Measurements from ENCODE around the gene ZNF559.
"Not testable (repeated sequence)": the region's sequence is repeated elsewhere in the genome, so short reads cannot be mapped to it uniquely, and the experiment has no call there.

Gene ZNF559

DNA sequence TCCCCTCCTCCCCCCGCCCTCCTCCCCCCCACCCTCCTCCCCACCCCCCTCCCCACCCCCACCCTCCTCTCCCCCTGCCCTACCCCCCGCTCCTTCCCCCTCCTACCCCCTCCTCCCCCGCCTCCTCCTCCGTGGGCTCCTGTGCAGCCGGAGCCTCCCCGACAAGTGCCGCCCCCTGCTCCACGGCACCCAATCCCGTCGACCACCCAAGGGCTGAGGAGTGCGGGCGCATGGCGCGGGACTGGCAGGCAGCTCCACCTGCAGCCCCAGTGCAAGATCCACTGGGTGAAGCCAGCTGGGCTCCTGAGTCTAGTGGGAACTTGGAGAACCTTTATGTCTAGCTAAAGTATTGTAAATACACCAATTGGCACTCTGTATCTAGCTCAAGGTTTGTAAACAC, 2.2 kb upstream of the ZNF559 start:
- not testable (repeated sequence) for H3K4me2 ChIP-seq (ENCODE audit: low read length); H3K9ac ChIP-seq (ENCODE audit: low read depth, low read length); H3K4me3 ChIP-seq (ENCODE audit: low read length); H3K4me1 ChIP-seq (ENCODE audit: control insufficient read depth, insufficient read depth, low read length); H3K36me3 ChIP-seq (ENCODE audit: insufficient read depth, low read length); H3K9me3 ChIP-seq (replicated peaks; ENCODE audit: low read length); H3K27me3 ChIP-seq (ENCODE audit: control insufficient read depth, insufficient read depth, low read length)

DNA sequence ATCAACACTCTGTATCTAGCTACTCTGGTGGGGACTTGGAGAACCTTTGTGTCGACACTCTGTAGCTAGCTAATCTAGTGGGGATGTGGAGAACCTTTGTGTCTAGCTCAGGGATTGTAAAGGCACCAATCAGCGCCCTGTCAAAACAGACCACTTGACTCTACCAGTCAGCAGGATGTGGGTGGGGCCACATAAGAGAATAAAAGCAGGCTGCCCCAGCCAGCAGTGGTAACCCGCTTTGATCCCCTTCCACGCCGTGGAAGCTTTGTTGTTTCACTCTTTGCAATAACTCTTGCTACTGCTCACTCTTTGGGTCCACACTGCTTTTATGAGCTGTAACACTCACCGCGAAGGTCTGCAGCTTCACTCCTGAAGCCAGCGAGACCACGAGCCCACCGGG, 1.8 kb upstream of the ZNF559 start:
- H3K36me3 ChIP-seq (ENCODE audit: insufficient read depth, low read length); H3K4me3 ChIP-seq (ENCODE audit: low read length); H3K4me2 ChIP-seq (ENCODE audit: low read length); H3K9me3 ChIP-seq (replicated peaks; ENCODE audit: low read length); H3K27me3 ChIP-seq (ENCODE audit: control insufficient read depth, insufficient read depth, low read length); H3K9ac ChIP-seq (ENCODE audit: low read depth, low read length); H3K4me1 ChIP-seq (ENCODE audit: control insufficient read depth, insufficient read depth, low read length): not testable (repeated sequence)

DNA sequence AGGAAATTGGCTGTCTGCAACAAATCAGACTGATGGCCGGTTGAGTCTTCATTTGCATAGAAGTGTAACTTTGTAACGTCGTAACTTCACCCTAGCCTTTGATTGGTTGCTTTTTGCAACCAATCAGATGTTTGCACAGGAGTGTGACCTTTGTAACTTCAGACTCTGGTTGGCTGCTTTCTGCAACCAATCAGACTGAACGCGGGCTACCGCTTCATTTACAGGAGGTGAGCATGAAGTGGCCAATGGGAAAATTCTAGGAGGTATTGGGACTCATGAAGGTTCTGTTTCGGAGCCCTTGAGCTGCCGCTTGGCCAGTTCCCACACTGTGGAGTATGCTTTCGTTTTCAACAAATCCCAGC, 441 bp upstream of the ZNF559 start:
- Histone ChIP-seq H3K36me3 (ENCODE audit: insufficient read depth, low read length) (peaks cover 2% of the 10 kb centered on the region), H3K9ac (ENCODE audit: low read depth, low read length) (peak overlapping the region; percentile 90), H3K4me1 (ENCODE audit: control insufficient read depth, insufficient read depth, low read length) (peaks cover 4% of the 10 kb centered on the region), H3K4me3 (ENCODE audit: low read length) (peak overlapping the region; percentile 97), H3K9me3 (replicated peaks; ENCODE audit: low read length) (peaks cover 6% of the 10 kb centered on the region), H3K4me2 (ENCODE audit: low read length) (peak overlapping the region; percentile 88), H3K27me3 (ENCODE audit: control insufficient read depth, insufficient read depth, low read length) (no peaks in the 10 kb centered on the region)

DNA sequence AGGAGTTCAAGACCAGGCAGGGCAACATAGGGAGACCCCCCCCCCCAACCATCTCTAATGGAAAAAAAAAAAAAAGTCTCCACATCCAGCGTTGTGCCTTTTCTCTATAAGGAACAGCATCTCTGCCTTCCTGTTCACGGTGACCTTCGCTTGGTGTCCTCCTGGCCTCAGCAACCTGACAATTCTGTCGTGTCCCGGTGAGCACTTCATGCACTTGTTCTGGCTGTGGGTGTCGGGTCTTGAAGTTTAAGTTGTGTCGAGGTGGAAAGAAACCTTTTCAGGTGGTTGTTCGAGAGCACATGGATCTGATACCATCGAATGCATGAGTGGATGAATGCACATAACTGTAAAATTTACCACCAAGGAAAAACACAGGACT, 594 bp downstream of the ZNF559 start:
- Histone ChIP-seq H3K4me1 (ENCODE audit: control insufficient read depth, insufficient read depth, low read length) (peaks cover 4% of the 10 kb centered on the region), H3K36me3 (ENCODE audit: insufficient read depth, low read length) (peaks cover 4% of the 10 kb centered on the region), H3K27me3 (ENCODE audit: control insufficient read depth, insufficient read depth, low read length) (no peaks in the 10 kb centered on the region), H3K4me2 (ENCODE audit: low read length) (peak overlapping the region; percentile 88), H3K9ac (ENCODE audit: low read depth, low read length) (peak overlapping the region; percentile 90), H3K9me3 (replicated peaks; ENCODE audit: low read length) (peaks cover 8% of the 10 kb centered on the region), H3K4me3 (ENCODE audit: low read length) (peak overlapping the region; percentile 97)

DNA sequence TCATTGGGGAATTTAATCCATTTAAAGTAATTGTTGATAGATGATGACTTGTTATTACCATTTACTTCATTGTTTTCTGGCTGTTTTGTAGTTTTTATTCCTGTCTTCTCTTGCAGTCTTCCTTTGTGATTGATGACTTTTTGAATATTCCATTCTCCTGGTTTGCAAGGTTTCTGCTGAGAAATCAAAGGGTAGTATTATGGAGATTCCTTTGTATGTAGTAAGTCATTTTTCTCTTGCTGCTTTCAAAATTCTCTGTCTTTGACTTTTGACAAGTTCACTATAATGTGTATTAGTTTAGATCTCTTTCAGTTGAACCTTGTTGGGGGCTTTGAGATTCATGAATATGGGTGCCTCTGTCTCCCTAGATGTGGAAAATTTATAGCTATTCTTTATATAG, 6.0 kb downstream of the ZNF559 start:
- Histone ChIP-seq H3K4me1 (ENCODE audit: control insufficient read depth, insufficient read depth, low read length) (no peaks in the 10 kb centered on the region), H3K4me3 (ENCODE audit: low read length) (no peak overlapping the region), H3K9me3 (replicated peaks; ENCODE audit: low read length) (peaks cover 17% of the 10 kb centered on the region), H3K4me2 (ENCODE audit: low read length) (no peak overlapping the region), H3K27me3 (ENCODE audit: control insufficient read depth, insufficient read depth, low read length) (no peaks in the 10 kb centered on the region), H3K36me3 (ENCODE audit: insufficient read depth, low read length) (peaks cover 22% of the 10 kb centered on the region), H3K9ac (ENCODE audit: low read depth, low read length) (no peak overlapping the region)

DNA sequence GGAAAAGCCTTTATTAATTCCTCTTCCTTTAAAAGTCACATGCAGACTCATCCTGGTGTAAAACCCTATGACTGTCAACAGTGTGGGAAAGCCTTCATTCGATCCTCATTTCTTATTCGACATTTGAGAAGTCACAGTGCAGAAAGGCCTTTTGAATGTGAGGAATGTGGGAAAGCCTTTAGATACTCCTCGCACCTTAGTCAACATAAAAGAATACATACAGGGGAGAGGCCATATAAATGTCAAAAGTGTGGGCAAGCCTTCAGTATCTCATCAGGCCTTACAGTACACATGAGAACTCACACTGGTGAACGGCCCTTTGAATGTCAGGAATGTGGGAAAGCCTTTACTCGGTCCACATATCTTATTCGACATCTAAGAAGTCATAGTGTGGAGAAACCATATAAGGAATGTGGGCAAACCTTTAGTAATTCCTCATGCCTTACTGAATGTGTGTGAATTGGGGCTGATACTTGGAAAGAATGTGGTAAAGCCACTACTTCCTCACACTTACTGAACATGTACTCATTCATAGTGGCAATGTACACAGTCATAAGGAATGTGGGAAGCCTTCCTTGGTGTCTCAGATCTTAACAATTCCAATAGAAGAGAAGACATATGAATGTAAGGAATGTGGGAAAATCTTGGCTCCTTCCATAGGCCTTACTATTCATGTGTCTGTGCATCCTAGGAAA, 18.8 kb downstream of the ZNF559 start:
- peaks cover 63% of the 10 kb centered on the region for H3K9me3 ChIP-seq (replicated peaks; ENCODE audit: low read length)
- H3K27me3 ChIP-seq (ENCODE audit: control insufficient read depth, insufficient read depth, low read length) = no peaks in the 10 kb centered on the region
- H3K36me3 ChIP-seq (ENCODE audit: insufficient read depth, low read length) = peaks cover 52% of the 10 kb centered on the region
- H3K4me2 ChIP-seq (ENCODE audit: low read length) = no peak overlapping the region
- no peaks in the 10 kb centered on the region for H3K4me1 ChIP-seq (ENCODE audit: control insufficient read depth, insufficient read depth, low read length)
- no peak overlapping the region for H3K4me3 ChIP-seq (ENCODE audit: low read length)
- H3K9ac ChIP-seq (ENCODE audit: low read depth, low read length) = no peak overlapping the region

DNA sequence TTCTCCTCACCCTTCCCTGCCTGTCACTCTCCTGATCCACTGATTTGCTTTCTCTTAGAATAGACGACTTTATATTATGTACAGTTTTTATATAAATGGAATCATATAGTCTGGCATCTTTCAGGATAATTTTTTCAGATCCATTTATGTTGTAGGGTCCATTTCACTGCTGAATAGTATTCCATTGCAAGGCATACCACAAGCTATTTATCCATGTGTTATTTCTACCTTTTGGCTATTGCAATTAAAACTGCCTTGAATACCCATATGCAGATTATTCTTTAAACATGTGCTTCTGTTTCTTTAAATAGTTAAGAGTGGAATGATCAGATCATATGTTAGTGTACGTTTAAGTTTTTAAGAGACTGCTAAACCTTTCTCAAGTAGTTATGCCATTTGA, 21.0 kb downstream of the ZNF559 start:
- no peaks in the 10 kb centered on the region for H3K4me1 ChIP-seq (ENCODE audit: control insufficient read depth, insufficient read depth, low read length)
- H3K9me3 ChIP-seq (replicated peaks; ENCODE audit: low read length) = peaks cover 65% of the 10 kb centered on the region
- peaks cover 35% of the 10 kb centered on the region for H3K36me3 ChIP-seq (ENCODE audit: insufficient read depth, low read length)

DNA sequence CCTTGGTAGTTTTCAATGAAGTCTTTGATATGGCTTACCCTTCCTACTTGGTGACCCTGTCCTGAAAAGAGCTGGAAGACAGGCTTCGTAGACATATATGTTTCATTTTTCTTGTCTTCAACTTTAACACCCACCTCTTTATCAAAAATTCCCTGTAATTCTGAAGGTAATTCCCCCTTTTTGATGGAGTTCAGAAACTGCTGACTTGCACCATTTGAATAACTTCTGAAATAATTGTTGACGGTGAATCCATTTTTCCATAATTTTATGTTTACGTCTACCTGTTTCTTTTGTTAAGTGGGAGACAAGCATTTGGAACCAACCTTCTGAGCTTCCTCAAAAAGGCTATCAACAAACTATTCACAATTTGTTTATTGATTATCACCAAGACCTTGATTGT, 24.3 kb downstream of the ZNF559 start:
- H3K4me2 ChIP-seq (ENCODE audit: low read length) = no peak overlapping the region
- peaks cover 42% of the 10 kb centered on the region for H3K9me3 ChIP-seq (replicated peaks; ENCODE audit: low read length)
- peaks cover 11% of the 10 kb centered on the region for H3K36me3 ChIP-seq (ENCODE audit: insufficient read depth, low read length)
- H3K9ac ChIP-seq (ENCODE audit: low read depth, low read length) = no peak overlapping the region
- no peaks in the 10 kb centered on the region for H3K27me3 ChIP-seq (ENCODE audit: control insufficient read depth, insufficient read depth, low read length)
- H3K4me3 ChIP-seq (ENCODE audit: low read length) = no peak overlapping the region
- H3K4me1 ChIP-seq (ENCODE audit: control insufficient read depth, insufficient read depth, low read length) = no peaks in the 10 kb centered on the region

More for the DNA sequence above, 21.0 kb downstream of the ZNF559 start:
- no peak overlapping the region for H3K9ac ChIP-seq (ENCODE audit: low read depth, low read length)
- no peak overlapping the region for H3K4me2 ChIP-seq (ENCODE audit: low read length)
- no peak overlapping the region for H3K4me3 ChIP-seq (ENCODE audit: low read length)
- H3K27me3 ChIP-seq (ENCODE audit: control insufficient read depth, insufficient read depth, low read length) = no peaks in the 10 kb centered on the region

DNA sequence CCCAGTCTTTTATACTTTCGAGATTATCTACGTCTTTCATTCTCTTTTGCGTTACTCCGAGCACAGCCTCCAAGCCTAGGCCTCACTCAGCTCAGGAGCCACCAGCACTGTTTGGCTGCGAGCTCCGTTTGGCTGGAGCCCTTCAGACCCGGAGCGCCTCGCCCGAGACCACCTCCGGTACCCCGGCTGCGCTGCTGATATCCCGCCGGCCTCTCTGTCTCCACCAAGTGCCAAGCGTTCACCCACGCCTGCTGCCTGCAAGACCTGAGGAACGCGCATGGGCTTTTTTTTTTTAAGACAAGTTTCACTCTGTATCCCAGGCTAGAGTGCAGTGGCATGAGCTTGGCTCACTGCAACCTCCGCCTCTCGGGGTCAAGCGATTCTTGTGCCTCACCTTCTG, 24.7 kb downstream of the ZNF559 start:
- Histone ChIP-seq H3K9me3 (replicated peaks; ENCODE audit: low read length) (peaks cover 38% of the 10 kb centered on the region), H3K9ac (ENCODE audit: low read depth, low read length) (no peak overlapping the region), H3K4me1 (ENCODE audit: control insufficient read depth, insufficient read depth, low read length) (no peaks in the 10 kb centered on the region), H3K4me3 (ENCODE audit: low read length) (no peak overlapping the region), H3K27me3 (ENCODE audit: control insufficient read depth, insufficient read depth, low read length) (no peaks in the 10 kb centered on the region), H3K36me3 (ENCODE audit: insufficient read depth, low read length) (peaks cover 7% of the 10 kb centered on the region), H3K4me2 (ENCODE audit: low read length) (no peak overlapping the region)

DNA sequence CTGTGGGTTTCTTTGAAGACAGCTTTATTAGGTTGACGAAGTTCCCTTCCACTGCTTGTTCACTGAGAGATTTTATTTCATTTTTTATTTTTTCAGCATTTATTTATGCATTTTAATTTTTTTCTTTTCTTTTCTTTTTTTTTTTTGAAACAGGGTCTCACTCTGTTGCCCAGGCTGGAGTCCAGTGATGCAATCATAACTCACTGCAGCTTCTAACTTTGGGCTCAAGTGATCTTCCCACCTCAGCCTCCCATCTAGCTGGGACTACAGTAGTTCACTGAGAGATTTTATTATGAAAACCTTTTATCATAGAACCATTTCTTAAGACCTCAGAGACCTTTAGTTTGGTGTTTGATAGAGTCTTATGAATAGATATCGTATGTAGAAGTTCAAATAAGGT, 28.5 kb downstream of the ZNF559 start:
- peaks cover 22% of the 10 kb centered on the region for H3K9me3 ChIP-seq (replicated peaks; ENCODE audit: low read length)
- no peak overlapping the region for H3K9ac ChIP-seq (ENCODE audit: low read depth, low read length)
- H3K36me3 ChIP-seq (ENCODE audit: insufficient read depth, low read length) = no peaks in the 10 kb centered on the region
- H3K4me2 ChIP-seq (ENCODE audit: low read length) = no peak overlapping the region
- H3K4me3 ChIP-seq (ENCODE audit: low read length) = no peak overlapping the region
- no peaks in the 10 kb centered on the region for H3K4me1 ChIP-seq (ENCODE audit: control insufficient read depth, insufficient read depth, low read length)
- H3K27me3 ChIP-seq (ENCODE audit: control insufficient read depth, insufficient read depth, low read length) = no peaks in the 10 kb centered on the region

DNA sequence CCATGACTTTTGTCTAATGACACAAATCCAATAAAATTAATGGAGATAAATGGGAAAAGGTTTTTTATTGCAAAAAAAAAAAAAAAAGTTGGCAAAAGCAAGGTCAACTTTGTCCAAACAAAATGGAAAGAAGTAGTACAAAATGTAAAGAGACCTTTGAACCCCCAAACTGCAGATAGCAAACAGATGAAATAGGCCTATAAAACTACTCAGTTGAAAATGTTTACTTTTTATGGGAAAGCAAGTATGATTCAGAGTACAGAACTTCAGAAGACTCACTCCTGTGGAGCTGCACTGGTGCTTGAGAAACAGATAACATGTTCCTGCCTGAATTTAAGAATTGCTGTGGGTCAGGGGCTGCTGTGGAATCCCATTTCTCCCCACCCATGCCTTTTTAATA, 29.0 kb downstream of the ZNF559 start:
- no peaks in the 10 kb centered on the region for H3K36me3 ChIP-seq (ENCODE audit: insufficient read depth, low read length)

DNA sequence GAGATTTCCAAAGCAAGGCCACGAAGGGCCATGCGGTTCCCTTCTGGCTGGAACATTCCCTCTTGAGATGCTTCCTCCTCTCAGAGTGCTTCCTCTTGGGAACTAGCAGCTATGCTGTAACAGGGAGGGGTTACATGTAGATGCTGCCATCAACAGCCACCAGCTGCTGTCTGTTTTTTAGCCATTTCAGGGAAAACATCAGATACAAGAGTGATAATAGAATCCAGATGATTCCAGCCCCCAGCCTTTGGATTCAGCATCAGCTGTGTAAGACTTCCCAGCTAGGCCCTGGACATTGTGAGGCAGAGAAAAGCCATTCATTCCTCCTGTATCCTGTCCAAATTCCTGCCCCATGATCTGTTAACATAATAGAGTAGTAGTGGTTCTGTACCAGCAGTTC, 30.7 kb downstream of the ZNF559 start:
- Histone ChIP-seq H3K4me1 (ENCODE audit: control insufficient read depth, insufficient read depth, low read length) (no peaks in the 10 kb centered on the region), H3K36me3 (ENCODE audit: insufficient read depth, low read length) (no peaks in the 10 kb centered on the region), H3K4me2 (ENCODE audit: low read length) (no peak overlapping the region), H3K4me3 (ENCODE audit: low read length) (no peak overlapping the region), H3K9ac (ENCODE audit: low read depth, low read length) (no peak overlapping the region), H3K27me3 (ENCODE audit: control insufficient read depth, insufficient read depth, low read length) (no peaks in the 10 kb centered on the region), H3K9me3 (replicated peaks; ENCODE audit: low read length) (peaks cover 7% of the 10 kb centered on the region)

More for the DNA sequence above, 29.0 kb downstream of the ZNF559 start:
- H3K4me3 ChIP-seq (ENCODE audit: low read length) = no peak overlapping the region
- no peaks in the 10 kb centered on the region for H3K4me1 ChIP-seq (ENCODE audit: control insufficient read depth, insufficient read depth, low read length)
- no peak overlapping the region for H3K4me2 ChIP-seq (ENCODE audit: low read length)
- peaks cover 20% of the 10 kb centered on the region for H3K9me3 ChIP-seq (replicated peaks; ENCODE audit: low read length)
- H3K27me3 ChIP-seq (ENCODE audit: control insufficient read depth, insufficient read depth, low read length) = no peaks in the 10 kb centered on the region
- no peak overlapping the region for H3K9ac ChIP-seq (ENCODE audit: low read depth, low read length)

Data from skeletal muscle satellite cell (primary cell).